Fibroblast of skin of left biceps (primary cell): ENCODE measurements around the gene ARHGEF16.

ENCODE experiments used
- DNase-seq, 2 experiments: peaks; one replicate each; pipeline ENCODE4 v3.0.0-alpha.2; 2013; ENCODE audit warnings: low read depth in 2 of 2

ARHGEF16 gene

GRCh38 chr1:3501856-3502640, 47.6 kb downstream of the ARHGEF16 start:
- no peak for DNase-seq

GRCh38 chr1:3502641-3503524, 48.4 kb downstream of the ARHGEF16 start:
- DNase-seq: no peak

GRCh38 chr1:3503525-3503886, 49.0 kb downstream of the ARHGEF16 start:
- DNase-seq: no peak

DNA sequence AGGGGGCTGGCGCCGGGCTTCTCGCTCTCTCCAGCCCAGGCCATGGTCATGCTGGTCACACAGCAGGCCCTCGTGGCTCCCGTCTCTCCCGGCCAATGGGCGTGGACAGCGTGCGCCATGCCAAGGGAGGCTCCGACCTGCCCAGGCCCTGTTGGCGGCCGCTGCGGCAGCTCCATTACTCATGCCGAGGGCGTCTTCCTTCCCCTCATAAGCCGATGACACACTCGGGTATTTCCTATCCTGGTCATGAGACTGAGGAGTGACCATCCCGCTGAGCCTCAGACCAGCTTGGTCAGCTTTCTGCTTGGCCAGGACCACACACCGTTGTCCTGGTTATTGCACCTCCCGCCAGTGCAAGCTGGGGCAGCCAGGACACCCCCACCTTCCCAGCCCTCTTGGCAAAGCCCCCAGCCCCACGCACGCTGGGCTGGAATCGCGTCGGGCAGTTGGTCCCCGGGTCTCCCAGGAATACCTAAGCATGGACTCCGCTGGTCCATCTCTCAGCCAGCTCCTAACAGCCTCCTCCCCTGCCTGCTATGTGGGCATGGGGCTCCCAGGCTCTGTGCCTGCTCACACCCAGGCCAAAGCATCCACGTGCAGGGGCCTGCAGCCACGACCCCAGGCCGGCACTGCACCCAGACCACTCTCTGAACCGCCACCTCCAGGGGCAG, 49.8 kb downstream of the ARHGEF16 start:
- DNase-seq: no peak

- no peak for DNase-seq
Measured at GRCh38 chr1:3504822-3505153, 50.3 kb downstream of the ARHGEF16 start.

- DNase-seq: no peak
Measured at GRCh38 chr1:3505161-3505560, 50.7 kb downstream of the ARHGEF16 start.

GRCh38 chr1:3506041-3506440, 51.6 kb downstream of the ARHGEF16 start:
- no peak for DNase-seq

DNA sequence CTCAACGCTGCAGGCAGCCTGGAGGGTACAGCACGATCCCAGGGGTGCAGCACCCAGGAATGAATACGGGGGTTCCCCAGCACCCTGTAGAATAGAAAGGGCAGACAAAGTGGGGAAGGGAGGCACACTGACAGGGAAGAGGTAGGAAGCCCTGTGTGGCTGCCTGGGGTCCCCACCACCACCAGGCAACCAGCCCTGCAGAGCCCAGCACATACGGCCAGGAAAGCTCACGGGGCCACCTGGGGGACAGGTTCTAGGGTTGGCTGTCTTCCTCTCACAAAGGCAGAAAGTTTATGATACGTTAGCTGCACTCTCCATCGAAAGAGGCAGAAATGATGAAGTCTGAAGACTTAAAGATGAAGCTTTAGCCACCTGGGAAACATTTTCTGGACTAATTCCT, 52.5 kb downstream of the ARHGEF16 start:
- no peak for DNase-seq

GRCh38 chr1:3507636-3508275, 53.3 kb downstream of the ARHGEF16 start:
- no peak for DNase-seq

GRCh38 chr1:3508757-3509415, 54.4 kb downstream of the ARHGEF16 start:
- no peak for DNase-seq

DNA sequence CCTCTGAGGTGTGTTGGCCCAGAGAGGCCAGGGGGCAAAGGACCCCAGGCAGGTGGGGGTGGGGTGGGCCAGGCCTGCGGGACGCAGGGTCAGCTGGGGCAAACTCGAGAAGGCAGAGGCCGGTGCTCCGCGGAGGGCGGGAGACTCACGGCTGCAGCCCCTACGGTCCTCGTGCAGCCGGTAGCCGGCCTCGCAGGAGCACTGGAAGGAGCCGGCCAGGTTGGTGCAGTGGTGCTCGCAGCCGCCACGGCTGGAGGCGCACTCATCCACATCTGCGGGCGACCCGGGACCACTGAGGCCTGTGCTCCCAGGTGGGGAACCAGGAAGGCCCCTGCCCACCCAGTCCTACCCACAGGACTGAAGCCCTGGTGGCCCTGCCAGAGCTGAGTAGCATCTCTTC, 55.3 kb downstream of the ARHGEF16 start:
- no peak for DNase-seq

DNA sequence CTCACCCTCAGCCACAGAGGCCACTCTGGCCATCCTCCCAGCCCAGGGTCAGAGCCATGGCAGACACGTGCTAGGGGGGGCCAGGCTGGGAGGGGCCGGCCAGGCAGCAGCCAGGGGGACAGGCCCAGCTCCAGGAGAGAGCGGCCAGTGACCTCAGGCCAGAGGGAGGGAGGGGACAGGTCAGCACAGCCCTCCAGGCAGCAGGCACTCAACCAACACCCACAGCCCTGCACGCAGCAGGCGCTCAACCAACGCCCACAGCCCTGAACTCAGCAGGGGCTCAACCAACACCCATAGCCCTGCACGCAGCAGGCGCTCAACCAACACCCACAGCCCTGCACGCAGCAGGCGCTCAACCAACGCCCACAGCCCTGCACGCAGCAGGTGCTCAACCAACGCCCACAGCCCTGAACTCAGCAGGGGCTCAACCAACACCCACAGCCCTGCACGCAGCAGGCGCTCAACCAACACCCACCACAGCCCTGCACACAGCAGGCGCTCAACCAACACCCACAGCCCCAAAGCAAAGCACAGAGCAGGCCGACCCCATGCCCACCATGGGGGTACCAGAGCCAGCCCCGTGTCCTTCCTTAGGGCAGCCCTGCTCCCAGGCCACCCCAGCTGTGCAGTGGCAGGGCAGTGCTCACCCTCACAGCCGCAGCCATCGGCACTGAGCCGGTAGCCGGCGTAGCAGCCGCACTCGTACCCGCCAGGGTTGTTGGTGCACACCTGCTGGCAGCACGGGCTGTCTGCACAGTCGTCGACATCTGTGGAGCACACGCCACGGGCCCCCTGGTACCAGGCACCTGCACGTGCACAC, 55.9 kb downstream of the ARHGEF16 start:
- DNase-seq: no peak

DNA sequence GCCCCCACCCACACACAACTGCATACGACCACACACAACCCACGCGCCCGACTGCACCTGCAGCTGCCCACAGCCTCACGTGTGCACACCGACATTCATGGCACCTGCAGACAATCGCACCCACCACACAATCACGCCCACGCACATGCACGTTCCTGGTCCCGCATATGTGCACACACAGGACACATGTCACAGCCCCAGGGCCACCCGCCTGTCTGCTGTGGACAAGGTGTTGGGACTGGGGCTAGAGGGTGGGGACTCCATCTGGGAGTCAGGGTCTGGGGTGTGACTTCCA, 56.4 kb downstream of the ARHGEF16 start:
- no peak for DNase-seq

DNA sequence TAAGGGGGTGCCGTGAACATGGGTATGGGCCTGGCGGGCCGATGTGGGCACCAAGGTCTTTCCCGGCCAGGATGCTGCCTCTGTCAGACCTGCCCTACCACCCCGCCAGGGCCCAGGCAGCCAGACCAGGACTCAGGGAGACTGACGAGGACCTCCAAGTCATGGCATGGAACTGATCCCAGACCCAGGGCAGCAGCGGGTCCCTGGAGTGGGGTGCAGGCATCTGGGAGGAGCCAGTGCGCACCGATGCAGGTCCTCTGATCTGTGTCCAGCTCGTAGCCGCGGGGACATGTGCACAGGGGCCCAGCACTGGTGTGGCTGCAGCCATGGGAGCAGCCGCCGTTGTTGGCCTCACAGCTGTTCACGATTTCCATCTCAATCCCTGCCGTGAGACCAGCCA, 56.8 kb downstream of the ARHGEF16 start:
- no peak for DNase-seq

DNA sequence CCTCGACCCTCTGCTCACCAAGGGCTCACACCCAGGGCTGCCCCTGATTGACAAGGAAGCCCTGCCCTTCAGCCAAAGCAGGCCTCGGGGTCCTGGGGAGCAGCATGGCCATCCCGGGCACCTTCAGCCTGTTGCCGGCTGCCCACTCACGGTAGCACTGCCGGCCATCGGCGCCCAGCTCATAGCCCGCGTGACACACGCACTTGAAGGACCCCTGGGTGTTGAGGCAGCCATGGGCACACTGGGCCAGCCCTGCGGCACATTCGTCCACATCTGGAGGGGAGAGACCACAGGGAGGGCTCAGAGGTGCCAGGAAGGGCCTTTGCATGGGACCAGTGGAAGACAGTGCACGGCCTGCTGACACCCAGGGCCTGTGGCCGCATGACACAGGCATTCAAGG, 57.4 kb downstream of the ARHGEF16 start:
- no peak for DNase-seq

DNA sequence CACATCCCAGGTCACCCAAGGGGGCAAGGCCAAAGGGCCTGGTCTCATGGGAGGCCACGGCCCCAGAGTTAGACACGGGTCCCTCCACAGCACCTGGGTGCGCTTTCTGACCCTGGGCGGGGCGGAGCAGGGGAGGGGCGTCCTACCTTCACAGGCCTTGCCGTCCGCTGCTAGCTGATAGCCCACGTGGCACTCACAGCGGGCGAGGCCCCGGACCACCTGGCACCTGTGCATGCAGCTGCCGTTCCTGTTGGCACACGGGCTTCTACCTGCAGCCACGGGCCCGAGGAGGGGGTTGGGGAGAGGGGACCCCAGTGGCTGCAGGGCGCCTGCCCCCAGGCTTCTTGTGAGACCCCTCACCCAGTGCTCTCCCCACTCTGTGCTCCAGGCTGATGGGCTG, 59.9 kb downstream of the ARHGEF16 start:
- no peak for DNase-seq

- DNase-seq: no peak
Measured at GRCh38 chr1:3515272-3515671, 60.8 kb downstream of the ARHGEF16 start.

- DNase-seq: no peak
Measured at GRCh38 chr1:3515774-3516480, 61.5 kb downstream of the ARHGEF16 start.

- no peak for DNase-seq
Measured at GRCh38 chr1:3516481-3516869, 62.0 kb downstream of the ARHGEF16 start.

DNA sequence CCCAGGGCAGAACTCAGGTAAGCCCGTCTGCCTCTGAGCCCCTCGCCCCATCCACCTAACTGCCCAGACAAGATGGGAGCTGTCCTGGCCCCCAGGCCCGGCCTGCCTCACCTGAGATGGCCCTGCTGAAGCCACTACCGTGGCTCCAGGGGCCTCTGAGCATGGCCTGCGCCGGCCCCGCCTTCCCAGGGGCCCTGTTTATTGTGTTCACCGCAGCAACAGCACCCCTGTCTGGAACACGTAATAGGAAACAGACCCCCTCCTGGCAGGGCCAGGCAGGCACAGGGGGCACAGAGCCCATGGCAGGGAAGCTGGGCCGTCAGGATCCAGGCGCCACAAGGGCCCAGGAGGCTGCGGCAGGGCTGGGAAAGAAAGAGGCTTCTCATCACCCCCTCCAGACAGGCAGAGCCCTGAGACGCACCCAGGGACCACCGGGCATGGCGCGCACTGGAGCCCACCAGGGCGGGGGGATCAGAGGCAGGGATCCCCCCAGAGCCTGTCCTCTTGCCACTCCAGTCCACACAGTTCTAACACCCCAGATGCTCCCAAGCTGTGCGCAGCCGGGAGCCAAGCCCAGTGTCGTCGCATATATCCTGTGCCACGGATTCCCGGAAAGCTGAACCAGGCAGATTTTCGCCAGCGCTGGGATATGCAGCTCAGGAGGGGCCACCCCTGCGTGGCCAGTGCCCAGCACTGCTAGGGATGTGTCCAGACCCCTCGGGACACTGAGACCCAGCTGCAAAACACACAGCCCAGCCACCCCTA, 62.6 kb downstream of the ARHGEF16 start:
- DNase-seq: no peak
